AG09319 (cell line): ENCODE data around the gene ELOVL4.

Experiments
- DNase-seq: peaks from one replicate; pipeline ENCODE4 v3.0.0-alpha.2; 2010; ENCODE audit warnings: low read depth; ENCODE audit errors: extremely low read depth
- CTCF ChIP-seq: IDR thresholded peaks from 2 replicates; pipeline ENCODE4 v1.5.1; 2011; ENCODE audit warnings: low read depth, mild to moderate bottlenecking, inconsistent platforms, low read length, moderate library complexity

ELOVL4 gene

GRCh38 chr6:79911992-79912391 lies 35.4 kb downstream of the ELOVL4 start:
- DNase-seq, result no peak
- no peak for TF ChIP-seq CTCF

GRCh38 chr6:79909517-79909916 lies 37.8 kb downstream of the ELOVL4 start:
- no peak for TF ChIP-seq CTCF
- no peak for DNase-seq

GRCh38 chr6:79902046-79902445 lies 45.3 kb downstream of the ELOVL4 start:
- no peak for TF ChIP-seq CTCF
- no peak for DNase-seq

GRCh38 chr6:79898076-79898475 lies 49.3 kb downstream of the ELOVL4 start:
- no peak for DNase-seq
- no peak for TF ChIP-seq CTCF

GRCh38 chr6:79896075-79896449 lies 51.3 kb downstream of the ELOVL4 start:
- no peak for TF ChIP-seq CTCF
- no peak for DNase-seq

- no peak for TF ChIP-seq CTCF
- DNase-seq, result no peak
These were observed 51.8 kb downstream of the ELOVL4 start for GRCh38 chr6:79895382-79896074.

GRCh38 chr6:79894939-79895338 lies 52.4 kb downstream of the ELOVL4 start:
- no peak for DNase-seq
- TF ChIP-seq CTCF, result no peak
